Measurements from ENCODE around the gene CDH15.
"Not testable (repeated sequence)": the region's sequence is repeated elsewhere in the genome, so short reads cannot be mapped to it uniquely, and the experiment has no call there.

The CDH15 gene

DNA sequence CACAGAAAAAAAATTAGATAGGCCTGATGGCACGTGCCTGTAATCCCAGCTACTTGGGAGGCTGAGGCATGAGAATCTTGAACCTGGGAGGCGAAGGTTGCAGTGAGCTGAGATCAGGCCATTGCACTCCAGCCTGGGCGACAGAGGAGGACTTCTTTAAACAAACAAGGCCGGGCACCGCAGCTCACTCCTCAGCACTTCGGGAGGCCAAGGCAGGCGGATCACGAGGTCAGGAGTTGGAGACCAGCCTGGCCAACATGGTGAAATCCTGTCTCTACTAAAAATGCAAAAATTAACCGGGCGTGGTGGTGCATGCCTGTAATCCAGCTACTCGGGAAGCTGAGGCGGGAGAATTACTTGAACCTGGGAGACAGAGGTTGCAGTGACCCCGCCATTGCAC, 72.7 kb downstream of the CDH15 start:
- not testable (repeated sequence) for H3K9me3 Mint-ChIP-seq; DNase-seq (ENCODE audit: low spot score in 2 of 2); H3K27ac Mint-ChIP-seq (ENCODE audit: low read depth); ATAC-seq (replicated peaks; ENCODE audit: extremely low read depth, poor library complexity, severe bottlenecking); H3K27me3 Mint-ChIP-seq; H3K4me3 Mint-ChIP-seq
- H3K4me1 Mint-ChIP-seq: peaks cover 13% of the 10 kb centered on the region
- H3K36me3 Mint-ChIP-seq (ENCODE audit: insufficient read depth): peaks cover 19% of the 10 kb centered on the region

DNA sequence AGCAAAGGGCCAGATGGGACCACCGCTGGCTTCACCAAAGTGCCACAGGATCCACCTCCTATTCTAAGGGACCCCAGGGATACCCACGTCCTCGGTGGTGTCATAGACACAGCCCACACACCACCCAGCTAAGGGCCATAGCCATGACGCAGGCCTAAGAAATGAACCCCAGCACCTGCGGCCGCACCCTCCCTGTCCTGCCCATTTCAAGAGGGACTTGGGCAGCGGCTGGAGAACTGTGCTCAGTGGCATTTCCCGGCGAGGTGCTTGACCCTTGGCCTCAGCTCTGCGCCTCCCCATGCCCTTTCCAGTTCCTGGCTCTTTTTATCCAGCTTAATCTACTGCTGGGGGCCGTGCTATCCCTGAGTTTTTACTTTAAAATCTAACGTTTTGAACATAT, 73.2 kb downstream of the CDH15 start:
- H3K27me3 Mint-ChIP-seq: no peaks in the 10 kb centered on the region
- ATAC-seq (replicated peaks; ENCODE audit: extremely low read depth, poor library complexity, severe bottlenecking): no peak
- H3K9me3 Mint-ChIP-seq: peaks cover 1% of the 10 kb centered on the region
- no peak overlapping the region for H3K4me3 Mint-ChIP-seq
- H3K36me3 Mint-ChIP-seq (ENCODE audit: insufficient read depth): peaks cover 19% of the 10 kb centered on the region
- DNase-seq (ENCODE audit: low spot score in 2 of 2): no peak
- no peak overlapping the region for H3K27ac Mint-ChIP-seq (ENCODE audit: low read depth)
- peaks cover 12% of the 10 kb centered on the region for H3K4me1 Mint-ChIP-seq
